Mucosa of stomach (tissue), 1 donor: ENCODE results near the gene ADAMTSL4.
A peak's percentile ranks its signal among the peaks of the same experiment; 100 is the strongest.

Source experiments
- H3K27me3 ChIP-seq: one replicate; pipeline ENCODE4 v1.7.0; 2013; ENCODE audit warnings: mild to moderate bottlenecking, low read length; ENCODE audit not compliant: control insufficient read depth, insufficient read depth
- H3K36me3 ChIP-seq: one replicate; pipeline ENCODE4 v1.7.0; 2013; ENCODE audit warnings: low read length; ENCODE audit not compliant: control insufficient read depth, insufficient read depth
- H3K4me1 ChIP-seq: one replicate; pipeline ENCODE4 v1.7.0; 2013; ENCODE audit warnings: mild to moderate bottlenecking, low read length; ENCODE audit not compliant: control insufficient read depth, insufficient read depth
- H3K4me3 ChIP-seq: one replicate; pipeline ENCODE4 v1.7.0; 2013; ENCODE audit warnings: low read length
- H3K9ac ChIP-seq: one replicate; pipeline ENCODE4 v1.7.0; 2013; ENCODE audit warnings: mild to moderate bottlenecking, low read length, moderate library complexity
- H3K9me3 ChIP-seq: one replicate; pipeline ENCODE4 v1.7.0; 2013; ENCODE audit warnings: mild to moderate bottlenecking, low read length, moderate library complexity; ENCODE audit not compliant: control insufficient read depth
- donor health status: Pancreatic carcinoma.

Gene ADAMTSL4

GRCh38 chr1:150548632-150549495, at the start of gene ADAMTSL4:
ADAMTSL4 (plus strand) TSS chr1:150549408; CDS start chr1:150552289, 2,881 bp downstream.
- Histone ChIP-seq H3K4me3 (peak within 1 kb of the TSS; percentile 25), H3K4me1 (peaks cover 30% of the 10 kb centered on the region), H3K9ac (peak within 1 kb of the TSS; percentile 65), H3K36me3 (no peaks in the 10 kb centered on the region), H3K27me3 (peaks cover 25% of the 10 kb centered on the region), H3K9me3 (no peaks in the 10 kb centered on the region)

- Histone ChIP-seq H3K9me3 (no peaks in the 10 kb centered on the region), H3K4me1 (peaks cover 15% of the 10 kb centered on the region), H3K9ac (no peak overlapping the region), H3K36me3 (no peaks in the 10 kb centered on the region), H3K27me3 (no peaks in the 10 kb centered on the region), H3K4me3 (no peak overlapping the region)
Observed at GRCh38 chr1:150505431-150505830, 43.8 kb upstream of the ADAMTSL4 start.

- no peak within 1 kb of the TSS for H3K4me3 ChIP-seq
- H3K9ac ChIP-seq = peak within 1 kb of the TSS; percentile 54
- H3K9me3 ChIP-seq = no peaks in the 10 kb centered on the region
- no peaks in the 10 kb centered on the region for H3K36me3 ChIP-seq
- no peaks in the 10 kb centered on the region for H3K27me3 ChIP-seq
- peaks cover 18% of the 10 kb centered on the region for H3K4me1 ChIP-seq
Observed at GRCh38 chr1:150507912-150508864, 41.0 kb upstream of the ADAMTSL4 start, which contains the start of gene ECM1. ECM1 (plus strand) TSS chr1:150508109; CDS start chr1:150508210, 101 bp downstream.

GRCh38 chr1:150508982-150509381, 40.2 kb upstream of the ADAMTSL4 start:
- Histone ChIP-seq H3K9ac (peak overlapping the region; percentile 54), H3K27me3 (no peaks in the 10 kb centered on the region), H3K36me3 (no peaks in the 10 kb centered on the region), H3K4me1 (peaks cover 23% of the 10 kb centered on the region), H3K4me3 (no peak overlapping the region), H3K9me3 (no peaks in the 10 kb centered on the region)

- H3K9ac ChIP-seq = no peak overlapping the region
- H3K27me3 ChIP-seq = no peaks in the 10 kb centered on the region
- no peaks in the 10 kb centered on the region for H3K9me3 ChIP-seq
- peaks cover 33% of the 10 kb centered on the region for H3K4me1 ChIP-seq
- H3K4me3 ChIP-seq = no peak overlapping the region
- no peaks in the 10 kb centered on the region for H3K36me3 ChIP-seq
Observed at GRCh38 chr1:150511551-150511950, 37.7 kb upstream of the ADAMTSL4 start.

- Histone ChIP-seq H3K4me1 (peaks cover 33% of the 10 kb centered on the region), H3K4me3 (no peak overlapping the region), H3K9me3 (no peaks in the 10 kb centered on the region), H3K27me3 (no peaks in the 10 kb centered on the region), H3K9ac (no peak overlapping the region), H3K36me3 (no peaks in the 10 kb centered on the region)
Observed at GRCh38 chr1:150511985-150512660, 37.1 kb upstream of the ADAMTSL4 start.

- no peaks in the 10 kb centered on the region for H3K27me3 ChIP-seq
- peaks cover 35% of the 10 kb centered on the region for H3K4me1 ChIP-seq
- no peak overlapping the region for H3K4me3 ChIP-seq
- no peaks in the 10 kb centered on the region for H3K36me3 ChIP-seq
- no peak overlapping the region for H3K9ac ChIP-seq
- no peaks in the 10 kb centered on the region for H3K9me3 ChIP-seq
Observed at GRCh38 chr1:150512846-150513245, 36.4 kb upstream of the ADAMTSL4 start.

GRCh38 chr1:150513351-150513791, 35.8 kb upstream of the ADAMTSL4 start:
- Histone ChIP-seq H3K9me3 (no peaks in the 10 kb centered on the region), H3K4me3 (no peak overlapping the region), H3K9ac (no peak overlapping the region), H3K36me3 (no peaks in the 10 kb centered on the region), H3K27me3 (no peaks in the 10 kb centered on the region), H3K4me1 (peaks cover 31% of the 10 kb centered on the region)

GRCh38 chr1:150514260-150514659, 34.9 kb upstream of the ADAMTSL4 start:
- Histone ChIP-seq H3K9ac (no peak overlapping the region), H3K4me1 (peaks cover 26% of the 10 kb centered on the region)

GRCh38 chr1:150514913-150515327, 34.3 kb upstream of the ADAMTSL4 start:
- H3K9ac ChIP-seq = peak overlapping the region; percentile 67
- H3K4me1 ChIP-seq = peaks cover 26% of the 10 kb centered on the region
- no peaks in the 10 kb centered on the region for H3K36me3 ChIP-seq

More at GRCh38 chr1:150514260-150514659, 34.9 kb upstream of the ADAMTSL4 start:
- Histone ChIP-seq H3K36me3 (no peaks in the 10 kb centered on the region), H3K9me3 (no peaks in the 10 kb centered on the region), H3K4me3 (no peak overlapping the region), H3K27me3 (no peaks in the 10 kb centered on the region)

GRCh38 chr1:150515328-150516049, 33.7 kb upstream of the ADAMTSL4 start, which contains the start of gene FALEC:
FALEC (plus strand) TSS chr1:150515752.
- H3K4me1 ChIP-seq = peaks cover 26% of the 10 kb centered on the region
- H3K4me3 ChIP-seq = peak within 1 kb of the TSS; percentile 6
- H3K9me3 ChIP-seq = no peaks in the 10 kb centered on the region
- H3K27me3 ChIP-seq = no peaks in the 10 kb centered on the region
- peak within 1 kb of the TSS; percentile 67 for H3K9ac ChIP-seq
- no peaks in the 10 kb centered on the region for H3K36me3 ChIP-seq

More at GRCh38 chr1:150514913-150515327, 34.3 kb upstream of the ADAMTSL4 start:
- Histone ChIP-seq H3K27me3 (no peaks in the 10 kb centered on the region), H3K9me3 (no peaks in the 10 kb centered on the region), H3K4me3 (peak overlapping the region; percentile 6)
